Stimulated activated CD8-positive, alpha-beta memory T cell treated with anti-CD3 and anti-CD28 coated beads, Interleukin-12 subunit alpha, Interleukin-12 subunit beta, amount 100 ng/mL, for 4 hours (primary cell): ENCODE data around the gene SORT1.
A peak's percentile ranks its signal among the peaks of the same experiment; 100 is the strongest.
"Not testable (repeated sequence)": the region's sequence is repeated elsewhere in the genome, so short reads cannot be mapped to it uniquely, and the experiment has no call there.

Experiments
- DNase-seq: peaks from one replicate; pipeline ENCODE4 v3.0.0-alpha.2; 2020; ENCODE audit warnings: low read depth

The SORT1 gene

GRCh38 chr1:109296782-109297181 is 100.9 kb downstream of the SORT1 start:
- DNase-seq: no peak

- DNase-seq: no peak
These were observed 101.9 kb downstream of the SORT1 start for GRCh38 chr1:109295712-109296415.

- no peak for DNase-seq
These were observed 103.2 kb downstream of the SORT1 start for GRCh38 chr1:109294481-109294880.

DNA sequence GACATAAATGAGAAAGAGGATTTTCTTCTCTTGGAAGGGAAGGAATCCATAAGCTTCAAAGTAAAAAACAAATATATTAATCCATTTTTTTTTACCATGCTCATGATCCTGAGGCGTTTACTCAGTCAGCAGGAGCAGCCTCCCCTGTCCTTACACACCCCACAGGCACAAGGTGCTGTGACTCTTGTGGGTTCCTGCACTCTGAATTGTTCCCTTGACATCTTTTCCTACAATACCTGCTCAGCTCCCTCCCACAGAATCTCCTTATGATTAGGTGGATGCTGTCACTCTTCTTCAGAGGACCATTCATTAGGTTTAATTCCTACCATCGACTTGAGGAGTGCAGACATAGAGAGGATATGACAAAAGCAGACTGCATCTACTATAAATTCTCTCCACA is 104.7 kb downstream of the SORT1 start:
- DNase-seq: no peak

DNA sequence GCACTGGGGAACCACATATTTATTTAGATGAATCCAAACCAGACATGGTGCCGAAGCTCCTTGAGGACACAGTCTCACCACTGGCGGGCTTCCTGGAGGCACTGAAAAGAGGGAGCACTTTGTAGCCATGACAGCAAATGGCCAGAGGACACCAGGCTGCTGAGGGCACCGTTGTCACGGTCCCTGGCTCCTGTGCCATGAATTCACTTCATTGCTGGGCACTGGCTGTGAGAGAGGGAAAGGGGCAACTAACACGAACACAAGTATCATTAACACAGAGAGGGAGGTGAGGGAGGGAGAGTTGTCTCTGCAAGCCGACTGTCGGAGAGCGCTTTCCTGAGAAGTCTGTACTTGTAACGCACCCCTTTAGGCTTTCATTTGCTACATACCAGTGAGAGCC is 105.4 kb downstream of the SORT1 start:
- DNase-seq: no peak

GRCh38 chr1:109290998-109291397 is 106.7 kb downstream of the SORT1 start:
- DNase-seq: no peak

- no peak for DNase-seq
These were observed 107.6 kb downstream of the SORT1 start for GRCh38 chr1:109290137-109290536.

DNA sequence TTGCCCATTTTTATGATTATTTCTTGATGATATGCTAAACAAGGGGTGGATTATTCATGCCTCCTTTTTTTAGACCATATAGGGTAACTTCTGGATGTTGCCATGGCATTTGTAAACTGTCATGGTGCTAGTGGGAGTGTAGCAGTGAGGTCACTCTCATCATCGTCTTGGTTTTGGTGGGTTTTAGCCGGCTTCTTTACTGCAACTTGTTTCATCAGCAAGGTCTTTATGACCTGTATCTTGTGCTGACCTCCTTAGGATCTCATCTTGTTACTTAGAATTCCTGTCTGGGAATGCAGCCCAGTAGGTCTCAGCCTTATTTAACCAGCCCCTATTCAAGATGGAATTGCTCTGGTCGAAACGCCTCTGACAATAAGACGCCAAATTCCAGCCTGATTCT is 111.0 kb downstream of the SORT1 start:
- not testable (repeated sequence) for DNase-seq

DNA sequence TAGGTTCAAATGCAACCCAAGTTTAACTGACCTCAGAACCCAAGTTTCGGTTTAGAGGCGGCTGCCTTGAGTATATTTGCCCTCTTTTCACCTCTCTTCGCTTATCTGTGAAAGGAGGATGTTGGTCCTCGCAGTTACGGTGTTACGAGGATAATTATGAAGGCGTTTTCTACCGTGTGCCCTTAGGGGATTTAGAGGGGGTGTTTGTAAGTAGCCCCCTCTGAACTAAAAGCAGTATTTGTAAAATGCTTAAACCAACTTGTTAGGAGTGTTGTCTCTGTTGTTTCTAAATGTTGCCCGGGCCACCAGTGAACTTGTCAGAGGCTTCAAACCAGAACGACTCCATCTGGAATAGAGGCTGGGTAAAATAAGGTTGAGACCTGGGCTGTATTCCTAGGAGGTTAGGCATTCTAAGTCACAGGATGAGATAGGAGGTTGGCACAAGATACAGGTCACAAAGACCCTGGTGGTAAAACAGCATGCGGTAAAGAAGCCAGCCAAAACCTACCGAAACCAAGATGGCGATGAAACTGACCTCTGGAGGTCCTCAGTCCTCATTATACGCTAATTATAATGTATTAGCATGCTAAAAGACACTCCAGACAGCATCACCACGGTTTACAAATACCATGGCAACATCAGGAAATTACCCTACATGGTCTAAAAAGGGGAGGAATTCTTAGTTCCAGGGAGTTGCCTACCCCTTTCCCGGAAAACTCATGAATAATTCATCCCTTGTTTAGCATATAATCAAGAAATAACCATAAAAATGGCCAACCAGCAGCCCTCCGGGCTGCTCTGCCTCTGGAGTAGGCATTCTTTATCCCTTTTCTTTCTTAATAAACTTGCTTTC is 113.7 kb downstream of the SORT1 start:
- no peak for DNase-seq

DNA sequence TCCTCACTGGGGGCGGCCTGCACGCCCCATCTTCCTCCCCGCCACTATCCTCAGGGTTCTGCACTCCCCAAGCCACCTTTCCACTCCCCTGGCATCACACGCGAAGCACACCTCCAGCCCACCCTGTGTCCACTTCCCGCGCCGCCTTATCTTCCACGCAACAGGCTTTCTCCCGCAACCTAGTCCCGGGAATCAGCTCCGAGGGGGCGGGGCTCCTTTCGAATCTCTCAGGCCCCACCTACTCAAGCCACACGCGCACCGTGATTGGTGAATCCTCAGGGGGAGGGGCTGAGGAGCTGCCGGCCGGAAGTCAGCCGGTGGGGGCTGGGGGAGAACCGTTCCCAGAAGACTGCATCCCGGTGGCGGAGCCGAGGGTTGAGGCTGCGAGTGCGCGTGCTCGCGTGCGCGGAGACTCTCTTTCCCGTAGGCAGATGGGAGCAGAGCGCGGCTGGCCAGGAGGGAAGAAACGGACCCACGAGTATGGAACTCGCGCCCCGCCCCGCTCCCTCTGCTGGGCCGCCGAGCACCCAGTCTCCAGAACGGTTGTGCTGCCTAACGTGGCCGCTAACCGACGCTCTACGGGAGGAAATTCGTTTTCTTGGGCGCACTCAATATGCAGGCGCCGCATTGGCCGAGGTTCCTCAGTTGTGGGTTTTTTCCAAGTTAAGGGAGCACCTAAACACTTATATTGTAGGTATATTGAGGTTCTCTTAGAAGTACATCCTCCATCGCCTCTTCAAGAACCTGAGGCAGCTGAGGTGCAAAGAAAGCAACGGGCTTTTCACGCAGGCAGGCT is 114.6 kb downstream of the SORT1 start, which contains the start of gene PSRC1:
Gene PSRC1 (minus strand): TSS at position 194 of the 796 bp plus-strand sequence.
- DNase-seq: peak; percentile 79

- DNase-seq: no peak
These were observed 115.2 kb downstream of the SORT1 start for GRCh38 chr1:109282497-109282951.

GRCh38 chr1:109281680-109282496 is 115.8 kb downstream of the SORT1 start:
- DNase-seq: no peak

GRCh38 chr1:109280862-109281261 is 116.9 kb downstream of the SORT1 start:
- no peak for DNase-seq

DNA sequence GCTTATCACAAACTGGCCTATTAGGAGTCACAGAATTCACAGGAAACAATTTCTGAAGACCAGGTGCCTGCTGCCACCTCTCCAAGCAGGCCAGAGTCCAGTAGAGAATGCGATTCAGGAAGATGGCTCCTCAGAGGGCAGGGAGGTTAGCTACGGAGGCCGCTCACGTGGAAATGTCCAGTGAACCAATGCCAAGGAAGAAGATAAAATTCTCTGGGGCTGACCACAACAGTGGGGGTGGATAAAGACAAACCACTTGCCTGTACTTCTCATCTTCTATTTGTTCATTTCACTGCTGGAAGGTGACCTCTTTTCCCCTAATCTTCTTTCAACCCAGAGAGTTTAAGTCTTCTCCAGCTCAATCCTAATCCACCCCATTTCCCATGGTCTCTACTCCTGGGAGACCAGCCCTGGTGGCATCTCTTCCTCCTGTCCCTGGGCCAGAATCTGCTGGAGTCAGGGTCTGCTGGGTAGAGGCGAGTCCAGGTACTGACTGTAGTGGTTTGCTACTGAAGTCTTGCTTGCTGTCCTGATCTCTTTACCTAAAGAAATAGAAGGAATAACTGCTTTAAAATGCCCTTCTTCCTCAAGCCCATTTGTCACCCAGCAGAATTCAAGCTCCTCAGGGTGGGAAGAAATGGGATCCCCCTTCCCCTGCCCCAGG is 118.0 kb downstream of the SORT1 start:
- DNase-seq: no peak

- peak; percentile 30 for DNase-seq
These were observed 120.1 kb downstream of the SORT1 start for GRCh38 chr1:109277434-109278204.

DNA sequence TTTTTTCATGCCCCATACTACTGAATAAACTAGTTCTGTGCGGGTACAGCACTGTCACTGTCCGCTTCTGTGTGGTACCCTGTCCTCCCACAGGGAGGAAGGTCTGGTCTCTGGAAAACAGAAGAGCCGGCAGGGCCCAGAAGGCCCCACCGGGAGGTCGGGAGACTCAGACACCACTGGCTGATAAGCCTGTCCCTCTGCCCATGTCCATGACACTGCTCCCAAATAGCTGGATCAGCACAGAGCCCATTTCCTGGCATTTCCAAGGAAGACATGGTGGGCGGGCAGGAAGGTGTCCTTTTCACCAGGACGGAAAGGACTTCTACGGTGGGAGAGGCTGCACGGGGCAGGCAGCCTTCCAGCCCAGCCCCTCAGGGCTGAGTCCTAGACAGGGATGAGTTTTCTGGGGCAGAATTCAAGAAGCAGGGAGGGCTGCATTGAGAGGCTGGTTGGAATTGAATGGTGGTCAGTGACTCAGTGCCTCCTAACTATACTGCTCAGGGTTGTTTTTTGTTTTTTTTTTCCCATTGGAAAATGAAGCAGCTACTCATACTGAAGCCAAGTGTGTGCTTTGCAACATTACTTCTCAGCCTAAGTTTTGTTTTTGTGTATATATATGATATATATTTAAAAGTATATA is 121.9 kb downstream of the SORT1 start:
- DNase-seq: no peak

DNA sequence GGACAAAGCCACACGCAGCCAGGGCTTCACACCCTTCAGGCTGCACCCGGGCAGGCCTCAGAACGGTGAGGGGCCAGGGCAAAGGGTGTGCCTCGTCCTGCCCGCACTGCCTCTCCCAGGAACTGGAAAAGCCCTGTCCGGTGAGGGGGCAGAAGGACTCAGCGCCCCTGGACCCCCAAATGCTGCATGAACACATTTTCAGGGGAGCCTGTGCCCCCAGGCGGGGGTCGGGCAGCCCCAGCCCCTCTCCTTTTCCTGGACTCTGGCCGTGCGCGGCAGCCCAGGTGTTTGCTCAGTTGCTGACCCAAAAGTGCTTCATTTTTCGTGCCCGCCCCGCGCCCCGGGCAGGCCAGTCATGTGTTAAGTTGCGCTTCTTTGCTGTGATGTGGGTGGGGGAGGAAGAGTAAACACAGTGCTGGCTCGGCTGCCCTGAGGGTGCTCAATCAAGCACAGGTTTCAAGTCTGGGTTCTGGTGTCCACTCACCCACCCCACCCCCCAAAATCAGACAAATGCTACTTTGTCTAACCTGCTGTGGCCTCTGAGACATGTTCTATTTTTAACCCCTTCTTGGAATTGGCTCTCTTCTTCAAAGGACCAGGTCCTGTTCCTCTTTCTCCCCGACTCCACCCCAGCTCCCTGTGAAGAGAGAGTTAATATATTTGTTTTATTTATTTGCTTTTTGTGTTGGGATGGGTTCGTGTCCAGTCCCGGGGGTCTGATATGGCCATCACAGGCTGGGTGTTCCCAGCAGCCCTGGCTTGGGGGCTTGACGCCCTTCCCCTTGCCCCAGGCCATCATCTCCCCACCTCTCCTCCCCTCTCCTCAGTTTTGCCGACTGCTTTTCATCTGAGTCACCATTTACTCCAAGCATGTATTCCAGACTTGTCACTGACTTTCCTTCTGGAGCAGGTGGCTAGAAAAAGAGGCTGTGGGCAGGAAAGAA is 122.9 kb downstream of the SORT1 start:
- no peak for DNase-seq

DNA sequence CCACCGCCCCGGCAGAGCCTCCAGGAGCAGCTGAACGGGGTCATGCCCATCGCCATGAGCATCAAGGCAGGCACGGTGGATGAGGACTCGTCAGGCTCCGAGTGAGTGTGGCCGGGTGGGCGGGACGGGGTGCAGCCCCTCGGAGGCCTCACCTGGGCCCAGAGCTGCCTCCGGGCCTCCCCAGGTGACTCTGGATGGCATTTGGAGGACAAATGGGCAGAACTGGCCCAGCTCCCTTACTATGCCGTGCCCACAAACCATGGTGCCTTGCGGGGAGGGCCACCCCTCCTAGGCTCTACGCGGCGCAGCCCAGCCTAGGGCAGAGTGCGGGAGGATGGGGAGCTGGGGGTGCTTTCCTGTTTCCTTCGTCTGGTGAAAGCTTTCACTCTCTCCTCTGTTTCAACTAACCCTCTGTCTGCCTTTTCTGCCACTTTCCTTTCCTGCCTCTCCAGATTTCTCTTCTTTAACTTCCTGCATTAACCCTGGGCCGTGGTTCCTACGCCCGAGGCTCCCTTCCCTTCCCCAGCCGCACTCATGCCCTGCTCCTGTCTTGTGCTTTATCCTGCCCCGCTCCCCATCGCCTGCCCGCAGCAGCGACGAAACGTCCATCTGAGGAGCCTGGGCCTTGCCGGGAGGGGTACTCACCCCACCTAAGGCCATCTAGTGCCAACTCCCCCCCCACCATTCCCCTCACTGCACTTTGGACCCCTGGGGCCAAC is 124.0 kb downstream of the SORT1 start:
- no peak for DNase-seq
